Measurements from ENCODE around the gene ESM1. TPM values are rescaled to one million over a fixed set of nuclear protein-coding genes. Genes with fewer than 3 reads are reported as not detected.

The ESM1 gene, protein sequence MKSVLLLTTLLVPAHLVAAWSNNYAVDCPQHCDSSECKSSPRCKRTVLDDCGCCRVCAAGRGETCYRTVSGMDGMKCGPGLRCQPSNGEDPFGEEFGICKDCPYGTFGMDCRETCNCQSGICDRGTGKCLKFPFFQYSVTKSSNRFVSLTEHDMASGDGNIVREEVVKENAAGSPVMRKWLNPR
- total RNA-seq (2022) (not detected in 2 replicates), Bru-seq, nascent RNA (not detected), BruChase-seq, experiment 1, labeled RNA remaining after a 6-hour chase (not detected), BruChase-seq, experiment 2, labeled RNA remaining after a 2-hour chase (not detected)
- long read RNA-seq = 0 reads

DNA sequence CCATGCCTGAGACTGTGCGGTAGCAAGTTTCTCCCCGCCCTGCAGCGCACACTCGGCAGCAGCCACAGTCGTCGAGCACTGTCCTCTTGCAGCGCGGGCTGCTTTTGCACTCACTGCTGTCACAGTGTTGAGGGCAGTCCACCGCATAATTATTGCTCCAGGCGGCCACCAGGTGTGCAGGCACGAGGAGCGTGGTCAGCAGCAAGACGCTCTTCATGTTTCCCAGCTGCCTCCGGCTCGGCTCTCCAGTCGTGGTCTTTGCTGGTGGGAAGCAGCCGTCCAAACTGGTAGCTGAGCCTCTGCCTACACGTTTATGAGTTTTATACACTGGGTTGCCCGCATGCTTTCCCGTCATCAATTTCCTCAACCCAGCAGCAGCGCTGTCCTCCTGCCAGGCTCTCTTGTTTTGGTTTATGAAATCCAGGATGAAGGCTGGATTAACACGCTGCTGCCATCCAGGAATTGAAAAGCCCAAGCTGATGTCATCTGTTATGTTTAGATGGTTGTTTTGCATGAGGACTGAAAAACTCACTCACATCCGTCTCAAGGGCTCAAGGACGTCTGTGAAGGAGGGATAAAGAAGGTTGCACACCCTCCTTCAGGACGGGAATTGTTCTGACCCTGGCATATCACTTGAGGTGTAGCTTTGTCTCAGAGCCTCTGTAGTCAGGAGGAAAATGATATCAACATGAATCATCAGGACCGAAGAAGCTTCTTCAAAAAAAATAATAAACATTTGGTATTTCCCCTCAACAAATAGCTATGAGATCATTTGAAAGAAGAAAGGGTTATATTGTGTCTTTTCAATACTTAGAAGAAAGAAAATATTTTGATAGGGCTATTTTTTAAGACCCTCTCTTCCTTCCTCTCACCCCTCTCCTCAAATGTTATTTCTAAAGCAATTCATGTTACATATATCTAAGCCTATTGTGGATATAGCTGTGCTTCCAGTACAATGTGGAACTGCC, at the start of gene ESM1:
TSS of gene ESM1 (minus strand) at position 293 of the 968 bp plus-strand sequence. CDS start at position 217, 76 bp downstream.
- TF ChIP-seq, protein P1, sequence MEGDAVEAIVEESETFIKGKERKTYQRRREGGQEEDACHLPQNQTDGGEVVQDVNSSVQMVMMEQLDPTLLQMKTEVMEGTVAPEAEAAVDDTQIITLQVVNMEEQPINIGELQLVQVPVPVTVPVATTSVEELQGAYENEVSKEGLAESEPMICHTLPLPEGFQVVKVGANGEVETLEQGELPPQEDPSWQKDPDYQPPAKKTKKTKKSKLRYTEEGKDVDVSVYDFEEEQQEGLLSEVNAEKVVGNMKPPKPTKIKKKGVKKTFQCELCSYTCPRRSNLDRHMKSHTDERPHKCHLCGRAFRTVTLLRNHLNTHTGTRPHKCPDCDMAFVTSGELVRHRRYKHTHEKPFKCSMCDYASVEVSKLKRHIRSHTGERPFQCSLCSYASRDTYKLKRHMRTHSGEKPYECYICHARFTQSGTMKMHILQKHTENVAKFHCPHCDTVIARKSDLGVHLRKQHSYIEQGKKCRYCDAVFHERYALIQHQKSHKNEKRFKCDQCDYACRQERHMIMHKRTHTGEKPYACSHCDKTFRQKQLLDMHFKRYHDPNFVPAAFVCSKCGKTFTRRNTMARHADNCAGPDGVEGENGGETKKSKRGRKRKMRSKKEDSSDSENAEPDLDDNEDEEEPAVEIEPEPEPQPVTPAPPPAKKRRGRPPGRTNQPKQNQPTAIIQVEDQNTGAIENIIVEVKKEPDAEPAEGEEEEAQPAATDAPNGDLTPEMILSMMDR (IDR thresholded peaks at IDR 0.05; ENCODE audit: unreplicated experiment) = no peak
- Mint-ChIP-seq H3K4me1 (ENCODE audit: low read depth, unreplicated experiment) (no peaks in the 10 kb centered on the region), H3K27me3 (ENCODE audit: unreplicated experiment) (peaks cover 84% of the 10 kb centered on the region), H3K36me3 (ENCODE audit: insufficient read depth, unreplicated experiment) (no peaks in the 10 kb centered on the region), H3K9me3 (ENCODE audit: low read depth, unreplicated experiment) (no peaks in the 10 kb centered on the region), H3K27ac (ENCODE audit: unreplicated experiment) (no peak within 1 kb of the TSS), H3K4me3 (ENCODE audit: low read depth, unreplicated experiment) (peak within 1 kb of the TSS; percentile 43)
- intact Hi-C loops (cut with micrococcal nuclease; ENCODE audit: unreplicated experiment) = no loop called here
- peak; percentile 20 for DNase-seq
- CTCF ChIA-PET = no interaction called here
- no TSS peak for BruUV-seq (replicated peaks)

DNA sequence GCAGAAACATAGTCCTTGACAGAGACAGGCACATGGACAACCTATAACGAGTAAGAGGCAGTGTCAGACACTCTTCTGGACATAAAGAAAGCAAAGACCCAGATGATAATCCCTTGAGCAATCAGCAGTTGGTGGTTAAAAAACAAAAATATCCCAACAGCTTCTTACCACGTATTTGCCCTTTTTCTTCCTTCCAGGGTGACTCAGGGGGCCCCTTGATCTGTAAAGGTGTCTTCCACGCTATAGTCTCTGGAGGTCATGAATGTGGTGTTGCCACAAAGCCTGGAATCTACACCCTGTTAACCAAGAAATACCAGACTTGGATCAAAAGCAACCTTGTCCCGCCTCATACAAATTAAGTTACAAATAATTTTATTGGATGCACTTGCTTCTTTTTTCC, 48.2 kb upstream of the ESM1 start:
- intact Hi-C loops (cut with micrococcal nuclease; ENCODE audit: unreplicated experiment) = no loop called here
- Mint-ChIP-seq H3K4me3 (ENCODE audit: low read depth, unreplicated experiment) (no peak overlapping the region), H3K36me3 (ENCODE audit: insufficient read depth, unreplicated experiment) (no peaks in the 10 kb centered on the region), H3K27me3 (ENCODE audit: unreplicated experiment) (peaks cover 37% of the 10 kb centered on the region), H3K4me1 (ENCODE audit: low read depth, unreplicated experiment) (no peaks in the 10 kb centered on the region), H3K27ac (ENCODE audit: unreplicated experiment) (no peak overlapping the region), H3K9me3 (ENCODE audit: low read depth, unreplicated experiment) (no peaks in the 10 kb centered on the region)
- CTCF ChIA-PET = no interaction called here
- DNase-seq = no peak
- TF ChIP-seq, protein P1 (IDR thresholded peaks at IDR 0.05; ENCODE audit: unreplicated experiment) = no peak
- no TSS peak for BruUV-seq (replicated peaks)

DNA sequence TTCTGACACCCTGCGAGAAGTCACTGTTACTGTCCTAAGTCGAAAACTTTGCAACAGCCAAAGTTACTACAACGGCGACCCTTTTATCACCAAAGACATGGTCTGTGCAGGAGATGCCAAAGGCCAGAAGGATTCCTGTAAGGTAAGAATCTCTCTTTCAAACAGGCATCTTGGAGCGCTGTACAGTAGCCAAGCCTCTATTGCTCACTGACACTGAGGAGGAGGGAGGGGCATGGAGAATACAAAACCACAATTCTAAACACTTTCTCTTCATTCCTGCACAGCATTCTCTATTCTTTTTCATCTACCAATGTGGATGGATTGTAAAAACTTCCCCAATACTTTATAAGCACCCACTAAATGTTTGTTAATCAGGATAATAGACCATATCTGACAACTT, 46.1 kb upstream of the ESM1 start:
- no peak overlapping the region for H3K27ac Mint-ChIP-seq (ENCODE audit: unreplicated experiment)
- no peaks in the 10 kb centered on the region for H3K4me1 Mint-ChIP-seq (ENCODE audit: low read depth, unreplicated experiment)
- no peaks in the 10 kb centered on the region for H3K36me3 Mint-ChIP-seq (ENCODE audit: insufficient read depth, unreplicated experiment)
- intact Hi-C loops (cut with micrococcal nuclease; ENCODE audit: unreplicated experiment) = no loop called here
- H3K27me3 Mint-ChIP-seq (ENCODE audit: unreplicated experiment) = peaks cover 58% of the 10 kb centered on the region
- TF ChIP-seq, protein P1 (IDR thresholded peaks at IDR 0.05; ENCODE audit: unreplicated experiment) = no peak
- DNase-seq = no peak
- H3K9me3 Mint-ChIP-seq (ENCODE audit: low read depth, unreplicated experiment) = no peaks in the 10 kb centered on the region
- CTCF ChIA-PET = no interaction called here
- H3K4me3 Mint-ChIP-seq (ENCODE audit: low read depth, unreplicated experiment) = no peak overlapping the region
- BruUV-seq (replicated peaks) = no TSS peak

DNA sequence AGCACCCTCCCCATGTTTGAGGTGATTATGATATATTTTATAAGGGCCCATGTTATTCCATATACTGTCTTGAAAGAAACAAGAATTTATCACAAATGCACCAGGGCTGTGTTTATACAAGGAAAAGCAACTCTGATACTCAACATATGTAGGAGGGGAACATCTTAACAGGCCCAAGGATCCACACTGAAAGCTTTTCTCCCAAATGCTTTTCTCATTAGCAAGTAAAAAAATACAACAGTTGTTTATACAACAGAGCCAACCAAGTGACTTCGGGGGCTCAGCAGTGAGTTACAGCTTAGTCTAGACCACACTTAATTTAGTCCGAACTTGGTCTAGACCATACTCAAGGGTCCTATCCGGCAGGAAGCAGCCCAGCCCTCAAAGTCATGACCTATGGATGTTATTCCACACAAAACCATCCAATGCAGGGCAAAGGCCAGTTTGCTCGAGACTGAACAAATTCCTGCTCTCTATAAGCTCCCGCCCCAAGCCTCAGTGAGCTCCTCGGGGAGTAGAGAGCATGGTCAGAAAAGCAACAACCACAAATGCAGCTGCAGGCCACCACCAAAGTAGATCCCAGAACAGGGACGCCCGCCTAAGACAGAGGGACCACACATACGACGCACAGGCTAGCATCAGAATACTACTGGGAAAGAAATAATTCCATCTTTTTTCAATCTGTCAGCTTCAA, 45.4 kb upstream of the ESM1 start:
- H3K27me3 Mint-ChIP-seq (ENCODE audit: unreplicated experiment) = peaks cover 65% of the 10 kb centered on the region
- H3K9me3 Mint-ChIP-seq (ENCODE audit: low read depth, unreplicated experiment) = no peaks in the 10 kb centered on the region
- BruUV-seq (replicated peaks) = no TSS peak
- H3K4me1 Mint-ChIP-seq (ENCODE audit: low read depth, unreplicated experiment) = no peaks in the 10 kb centered on the region
- CTCF ChIA-PET = no interaction called here
- no peak for DNase-seq
- no peak overlapping the region for H3K27ac Mint-ChIP-seq (ENCODE audit: unreplicated experiment)
- H3K36me3 Mint-ChIP-seq (ENCODE audit: insufficient read depth, unreplicated experiment) = no peaks in the 10 kb centered on the region
- TF ChIP-seq, protein P1 (IDR thresholded peaks at IDR 0.05; ENCODE audit: unreplicated experiment) = no peak
- H3K4me3 Mint-ChIP-seq (ENCODE audit: low read depth, unreplicated experiment) = no peak overlapping the region
- intact Hi-C loops (cut with micrococcal nuclease; ENCODE audit: unreplicated experiment) = no loop called here

Measured in Calu3 (cell line).